Measurements from ENCODE around the gene NPTX1.

NPTX1 gene

DNA sequence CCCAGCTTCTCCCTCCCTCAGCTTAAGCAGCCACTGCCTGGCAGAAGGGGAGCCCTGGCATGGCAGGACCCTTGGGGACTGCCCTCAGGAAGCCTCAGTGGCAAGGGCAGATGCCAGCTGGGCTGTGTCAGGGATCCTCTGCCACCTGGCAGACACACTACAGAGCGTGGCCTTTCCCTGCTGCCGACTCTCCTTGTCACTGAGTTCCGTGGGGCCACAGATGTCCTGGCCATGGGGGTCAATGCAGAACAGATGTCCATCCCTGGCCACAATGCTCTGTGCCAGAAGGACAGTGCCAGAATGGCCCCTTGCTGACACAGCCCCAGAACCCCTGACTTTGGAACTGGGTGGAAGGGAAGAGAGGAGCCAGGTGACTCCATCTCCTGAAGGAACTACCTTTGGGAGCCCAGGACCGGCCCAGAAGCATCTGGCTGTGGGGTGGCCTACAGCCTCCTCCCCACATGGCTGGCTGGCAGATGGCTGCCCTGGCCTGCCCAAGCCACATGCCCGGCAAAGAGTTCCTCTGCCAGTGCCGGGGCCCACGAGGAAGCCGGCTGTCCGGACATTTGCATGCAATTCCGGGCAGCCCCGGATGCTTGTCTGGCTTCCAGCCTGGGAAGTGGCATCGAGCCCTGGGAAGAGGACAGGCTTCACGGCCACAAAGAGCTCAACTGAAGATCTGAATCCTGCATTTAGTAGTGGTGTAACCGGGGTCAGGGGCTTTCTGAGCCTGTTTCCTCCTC, 24.1 kb downstream of the NPTX1 start:
- no peak overlapping the region for H2AFZ ChIP-seq (ENCODE audit: low read depth)
- H3K4me2 ChIP-seq = no peak overlapping the region
- H3K4me3 ChIP-seq (IDR thresholded peaks at IDR 0.05; ENCODE audit: insufficient read depth, low read depth, low read length) = no peak overlapping the region
- H3K27ac ChIP-seq = no peak overlapping the region
- H3K9ac ChIP-seq = no peak overlapping the region
- no peaks in the 10 kb centered on the region for H4K20me1 ChIP-seq (ENCODE audit: insufficient read depth)
- peaks cover 81% of the 10 kb centered on the region for H3K27me3 ChIP-seq (ENCODE audit: insufficient read depth, low read depth)
- TF ChIP-seq, protein P1, sequence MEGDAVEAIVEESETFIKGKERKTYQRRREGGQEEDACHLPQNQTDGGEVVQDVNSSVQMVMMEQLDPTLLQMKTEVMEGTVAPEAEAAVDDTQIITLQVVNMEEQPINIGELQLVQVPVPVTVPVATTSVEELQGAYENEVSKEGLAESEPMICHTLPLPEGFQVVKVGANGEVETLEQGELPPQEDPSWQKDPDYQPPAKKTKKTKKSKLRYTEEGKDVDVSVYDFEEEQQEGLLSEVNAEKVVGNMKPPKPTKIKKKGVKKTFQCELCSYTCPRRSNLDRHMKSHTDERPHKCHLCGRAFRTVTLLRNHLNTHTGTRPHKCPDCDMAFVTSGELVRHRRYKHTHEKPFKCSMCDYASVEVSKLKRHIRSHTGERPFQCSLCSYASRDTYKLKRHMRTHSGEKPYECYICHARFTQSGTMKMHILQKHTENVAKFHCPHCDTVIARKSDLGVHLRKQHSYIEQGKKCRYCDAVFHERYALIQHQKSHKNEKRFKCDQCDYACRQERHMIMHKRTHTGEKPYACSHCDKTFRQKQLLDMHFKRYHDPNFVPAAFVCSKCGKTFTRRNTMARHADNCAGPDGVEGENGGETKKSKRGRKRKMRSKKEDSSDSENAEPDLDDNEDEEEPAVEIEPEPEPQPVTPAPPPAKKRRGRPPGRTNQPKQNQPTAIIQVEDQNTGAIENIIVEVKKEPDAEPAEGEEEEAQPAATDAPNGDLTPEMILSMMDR (conservative IDR thresholded peaks at IDR 0.05; ENCODE audit: low read depth, low read length) = no peak
- peaks cover 5% of the 10 kb centered on the region for H3K4me1 ChIP-seq (ENCODE audit: low read depth, poor library complexity, severe bottlenecking)
- no peaks in the 10 kb centered on the region for H3K79me2 ChIP-seq (ENCODE audit: insufficient read depth, low read depth)
- no peaks in the 10 kb centered on the region for H3K36me3 ChIP-seq (ENCODE audit: insufficient read depth)

DNA sequence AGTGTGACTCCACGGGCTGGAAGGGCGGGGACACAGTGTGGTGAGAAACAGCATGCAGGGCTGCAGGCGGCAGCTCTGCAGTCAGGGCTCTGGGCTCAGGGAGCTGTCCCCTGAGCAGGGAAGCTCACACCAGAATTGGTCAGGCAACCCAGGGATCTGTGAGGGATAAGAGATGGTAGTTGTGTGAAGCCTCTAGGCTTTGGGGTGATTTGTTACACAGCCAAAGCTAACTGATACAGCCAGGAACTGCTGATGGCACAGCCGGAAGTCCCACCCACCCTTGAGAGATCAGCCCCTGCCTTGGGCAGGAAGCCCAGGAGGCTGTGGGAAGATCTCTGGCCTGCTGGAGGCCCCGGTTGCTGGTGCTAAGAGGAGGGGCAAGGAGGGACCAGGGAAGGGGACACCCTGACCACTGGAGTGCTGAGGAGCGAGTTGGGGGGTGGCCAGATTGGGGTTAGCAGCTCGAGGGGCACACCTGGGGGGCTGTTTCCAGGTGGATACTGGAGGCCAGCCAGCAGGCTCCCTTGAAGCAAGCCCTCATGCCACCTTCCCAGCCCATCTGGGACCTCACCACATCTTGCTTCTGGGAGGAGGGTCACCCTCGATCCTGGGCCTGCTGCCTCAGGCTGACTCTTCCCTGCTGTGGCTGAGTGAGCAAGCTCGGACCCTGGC, 25.2 kb downstream of the NPTX1 start:
- H3K4me2 ChIP-seq = no peak overlapping the region
- H3K9ac ChIP-seq = no peak overlapping the region
- H3K27me3 ChIP-seq (ENCODE audit: insufficient read depth, low read depth) = peaks cover 81% of the 10 kb centered on the region
- peaks cover 5% of the 10 kb centered on the region for H3K4me1 ChIP-seq (ENCODE audit: low read depth, poor library complexity, severe bottlenecking)
- no peak overlapping the region for H3K27ac ChIP-seq
- no peaks in the 10 kb centered on the region for H3K36me3 ChIP-seq (ENCODE audit: insufficient read depth)
- no peak overlapping the region for H3K4me3 ChIP-seq (IDR thresholded peaks at IDR 0.05; ENCODE audit: insufficient read depth, low read depth, low read length)
- H2AFZ ChIP-seq (ENCODE audit: low read depth) = no peak overlapping the region
- TF ChIP-seq, protein P1 (conservative IDR thresholded peaks at IDR 0.05; ENCODE audit: low read depth, low read length) = no peak
- no peaks in the 10 kb centered on the region for H4K20me1 ChIP-seq (ENCODE audit: insufficient read depth)
- no peaks in the 10 kb centered on the region for H3K79me2 ChIP-seq (ENCODE audit: insufficient read depth, low read depth)

DNA sequence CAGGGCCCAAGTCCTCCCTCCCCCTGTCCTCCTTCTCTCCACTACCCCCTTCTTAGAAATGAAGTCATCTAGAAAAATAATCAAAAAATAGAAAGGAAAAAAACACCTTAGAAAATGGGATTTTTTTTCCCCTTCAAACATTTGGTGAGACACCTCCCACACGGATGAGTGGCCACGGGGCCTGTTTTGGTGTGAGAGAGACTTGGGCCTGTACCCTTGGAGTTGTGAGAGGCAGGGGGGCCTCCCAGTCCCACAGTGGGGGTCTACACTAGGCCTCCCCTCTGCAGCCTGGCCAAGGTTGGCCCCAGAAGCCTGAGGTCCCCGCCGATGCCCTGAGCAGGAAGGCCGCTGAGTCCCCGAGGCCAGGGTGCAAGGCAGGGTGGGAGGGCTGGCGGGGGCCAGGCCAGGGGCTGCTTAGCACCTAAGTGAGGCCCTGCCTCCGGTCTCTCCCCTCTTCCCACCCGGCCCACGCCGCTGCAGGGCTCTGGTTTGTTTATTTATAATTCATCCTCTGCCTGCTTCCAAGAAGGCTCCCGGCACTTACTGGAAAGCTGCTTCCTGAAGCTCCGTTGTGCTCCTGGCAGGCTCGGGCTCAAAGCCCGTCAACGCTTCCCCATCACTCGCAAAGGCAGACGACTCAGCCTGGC, 26.4 kb downstream of the NPTX1 start:
- Histone ChIP-seq H3K4me2 (no peak overlapping the region), H3K27ac (no peak overlapping the region), H3K27me3 (ENCODE audit: insufficient read depth, low read depth) (peaks cover 81% of the 10 kb centered on the region), H4K20me1 (ENCODE audit: insufficient read depth) (no peaks in the 10 kb centered on the region), H2AFZ (ENCODE audit: low read depth) (no peak overlapping the region), H3K79me2 (ENCODE audit: insufficient read depth, low read depth) (no peaks in the 10 kb centered on the region), H3K4me3 (IDR thresholded peaks at IDR 0.05; ENCODE audit: insufficient read depth, low read depth, low read length) (no peak overlapping the region), H3K36me3 (ENCODE audit: insufficient read depth) (no peaks in the 10 kb centered on the region), H3K9ac (no peak overlapping the region), H3K4me1 (ENCODE audit: low read depth, poor library complexity, severe bottlenecking) (peaks cover 5% of the 10 kb centered on the region)
- TF ChIP-seq, protein P1 (conservative IDR thresholded peaks at IDR 0.05; ENCODE audit: low read depth, low read length) = no peak

DNA sequence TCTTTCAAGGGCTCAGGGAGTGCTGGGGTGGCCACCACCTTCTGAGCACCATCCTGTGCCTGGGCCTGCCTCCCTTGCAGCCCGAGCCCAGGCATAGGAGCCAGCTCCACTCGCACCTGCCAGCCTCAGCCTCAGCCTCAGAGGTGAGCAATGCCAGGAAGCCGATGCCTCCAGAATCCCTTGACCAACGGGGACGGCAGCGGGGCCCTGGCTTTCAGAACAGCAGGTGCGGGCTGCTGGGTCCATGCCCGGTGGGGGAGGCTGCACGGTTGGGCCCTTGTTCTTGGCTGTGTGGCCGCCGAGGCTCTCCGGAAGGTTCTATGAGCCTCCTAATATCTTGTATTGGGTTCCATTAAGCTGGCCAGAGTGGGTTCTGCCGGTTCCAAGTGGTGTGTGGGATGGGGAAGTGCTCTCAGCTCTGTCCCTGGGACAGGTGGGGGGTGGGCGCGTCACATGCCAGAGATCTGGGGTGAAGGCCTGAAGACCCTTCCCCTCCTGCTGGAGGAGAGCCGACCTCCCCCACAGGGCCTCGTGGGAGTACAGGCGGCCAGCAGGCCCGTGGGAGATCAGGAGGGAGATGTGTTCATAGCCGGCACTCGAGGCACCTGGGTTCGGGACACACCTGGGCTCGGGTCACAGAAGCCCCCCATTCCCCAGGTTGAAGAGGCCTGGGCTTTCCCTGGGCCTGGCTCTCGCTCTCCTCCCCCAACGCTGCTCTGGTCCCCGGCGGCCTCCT, 27.0 kb downstream of the NPTX1 start:
- Histone ChIP-seq H3K27me3 (ENCODE audit: insufficient read depth, low read depth) (peaks cover 86% of the 10 kb centered on the region), H4K20me1 (ENCODE audit: insufficient read depth) (no peaks in the 10 kb centered on the region), H3K4me2 (no peak overlapping the region), H3K79me2 (ENCODE audit: insufficient read depth, low read depth) (no peaks in the 10 kb centered on the region), H3K4me3 (IDR thresholded peaks at IDR 0.05; ENCODE audit: insufficient read depth, low read depth, low read length) (no peak overlapping the region), H3K4me1 (ENCODE audit: low read depth, poor library complexity, severe bottlenecking) (peaks cover 5% of the 10 kb centered on the region), H2AFZ (ENCODE audit: low read depth) (no peak overlapping the region), H3K27ac (no peak overlapping the region), H3K9ac (no peak overlapping the region), H3K36me3 (ENCODE audit: insufficient read depth) (no peaks in the 10 kb centered on the region)
- TF ChIP-seq, protein P1 (conservative IDR thresholded peaks at IDR 0.05; ENCODE audit: low read depth, low read length) = no peak
